Activated CD4-positive, CD25-positive, alpha-beta regulatory T cell treated with anti-CD3 and anti-CD28 coated beads, Interleukin-2, amount 50 U/mL, for 16 hours (primary cell): Measurements from ENCODE around the gene ALOX5AP.

Experiments used
- DNase-seq: peaks from one replicate; pipeline ENCODE4 v3.0.0-alpha.2; 2020; ENCODE audit warnings: low read depth, low spot score

Gene ALOX5AP

GRCh38 chr13:30735025-30735871 lies at the start of gene ALOX5AP:
ALOX5AP (plus strand) TSS chr13:30735543; CDS start chr13:30735606, 63 bp downstream.
- DNase-seq, result no peak

DNA sequence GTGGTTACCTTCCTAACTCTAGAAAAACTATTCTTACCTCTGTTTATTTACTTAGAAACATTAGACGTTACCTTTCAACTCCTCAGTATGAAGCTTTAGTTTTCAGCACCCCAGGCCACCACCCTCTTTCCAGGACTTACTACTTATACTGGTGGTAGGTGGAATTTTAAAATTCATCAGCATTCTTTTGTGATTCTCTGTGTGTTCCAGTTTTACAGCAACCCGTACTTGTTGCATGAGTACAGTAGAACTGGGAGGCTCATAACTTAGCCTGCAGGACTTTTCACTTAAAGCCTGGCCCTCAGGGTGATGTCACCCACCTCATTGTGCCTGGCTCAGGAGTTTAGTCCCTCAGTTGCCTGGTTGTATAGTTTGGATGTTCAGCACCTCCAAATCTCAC lies 49.4 kb upstream of the ALOX5AP start:
- no peak for DNase-seq

DNA sequence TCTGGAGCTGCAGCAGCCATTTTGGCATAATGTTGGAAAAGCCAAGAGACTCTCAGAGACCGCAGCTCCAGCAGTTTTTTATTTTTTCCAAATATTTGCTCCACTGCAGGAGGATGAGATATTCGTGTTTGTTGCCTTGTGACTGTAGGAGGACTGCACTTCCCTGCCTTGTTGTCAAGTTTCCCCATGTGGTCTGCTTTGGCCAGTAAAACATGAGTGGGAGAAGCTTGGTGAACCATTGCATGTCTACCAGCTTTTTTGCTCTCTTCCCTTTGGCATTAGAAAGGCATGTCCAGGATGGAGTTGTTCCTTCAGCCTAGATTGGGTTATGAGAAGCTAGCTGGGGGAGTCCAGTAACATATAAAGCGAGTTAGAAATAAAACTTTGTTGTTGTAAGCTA lies 47.7 kb upstream of the ALOX5AP start:
- no peak for DNase-seq

DNA sequence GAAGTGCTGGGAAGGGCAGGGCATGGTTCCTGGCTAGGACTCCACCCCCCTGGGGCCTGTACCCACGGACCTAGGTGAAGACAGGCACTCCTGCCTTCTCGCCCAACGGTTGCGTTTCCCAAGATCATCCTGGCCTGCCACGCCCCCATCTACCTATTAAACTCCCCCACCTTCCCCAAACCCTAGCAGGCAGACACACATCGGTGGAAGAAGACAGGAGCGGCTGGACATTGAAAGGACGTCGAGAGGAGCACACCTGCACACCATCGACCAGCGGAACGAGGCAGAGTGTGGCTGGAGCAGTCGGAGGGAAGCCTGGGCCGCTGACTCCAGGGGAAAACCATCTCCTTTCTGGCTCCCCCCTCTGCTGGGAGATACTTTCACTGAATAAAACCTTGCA lies 45.6 kb upstream of the ALOX5AP start:
- DNase-seq, result no peak

DNA sequence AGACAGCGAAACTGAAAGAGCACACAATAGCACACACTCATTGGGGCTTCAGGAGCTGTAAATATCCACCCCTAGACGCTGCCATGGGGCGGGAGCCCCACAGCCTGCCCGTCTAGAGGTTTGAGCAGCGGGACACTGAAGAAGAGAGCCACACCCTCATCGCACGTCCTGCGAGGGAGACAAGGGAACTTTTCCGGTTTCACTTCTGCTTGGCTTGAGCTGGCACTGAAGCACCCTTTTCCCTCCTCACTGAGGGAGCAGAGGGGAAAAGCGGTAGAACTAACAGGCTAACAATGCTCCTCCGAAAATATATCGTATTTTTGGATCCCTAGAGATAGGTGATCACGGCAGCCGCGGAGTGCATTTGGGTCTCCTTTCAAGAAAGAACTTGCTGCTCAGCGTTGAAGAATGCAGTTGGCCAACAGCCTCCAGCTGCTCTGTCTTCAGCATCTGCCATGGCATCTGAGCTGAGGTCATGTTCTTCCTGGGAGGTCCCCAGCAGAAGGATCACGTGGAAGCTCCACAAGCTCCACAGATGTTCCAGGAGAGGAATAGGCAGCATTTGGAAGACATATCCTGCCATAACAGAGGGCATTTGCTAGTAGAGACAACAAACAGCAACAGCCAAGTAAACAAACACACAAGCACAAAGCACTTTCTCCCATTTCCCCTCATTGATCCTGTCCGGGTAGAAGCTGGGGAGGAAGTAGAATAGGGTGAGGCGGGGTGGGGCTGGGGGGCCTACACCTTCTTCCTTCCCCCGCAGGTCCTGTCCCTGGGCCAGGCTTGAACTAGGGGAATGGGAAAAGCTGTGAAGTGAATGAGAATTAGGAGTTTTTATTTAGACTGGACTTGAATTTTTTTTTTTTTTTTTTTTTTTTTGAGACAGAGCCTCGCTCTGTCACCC lies 44.8 kb upstream of the ALOX5AP start:
- DNase-seq, result no peak

DNA sequence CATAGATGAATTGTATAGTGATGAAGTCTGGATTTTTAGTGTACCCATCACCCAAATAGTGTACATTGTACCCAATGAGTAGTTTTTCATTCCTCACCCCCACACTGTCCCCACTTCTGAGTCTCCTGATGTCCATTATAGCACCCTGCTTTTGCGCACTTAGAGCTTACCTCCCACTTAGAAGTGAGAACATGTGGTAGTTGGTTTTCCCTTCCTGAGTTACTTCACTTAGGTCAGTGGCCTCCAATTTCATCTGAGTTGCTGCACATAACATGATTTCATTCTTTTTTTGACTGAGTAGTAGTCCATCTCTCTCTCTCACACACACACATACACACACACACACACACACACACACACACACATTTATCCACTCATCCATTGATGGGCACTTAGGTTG lies 43.2 kb upstream of the ALOX5AP start:
- no peak for DNase-seq

- DNase-seq, result no peak
Measured at GRCh38 chr13:30696278-30697176, 38.8 kb upstream of the ALOX5AP start.

DNA sequence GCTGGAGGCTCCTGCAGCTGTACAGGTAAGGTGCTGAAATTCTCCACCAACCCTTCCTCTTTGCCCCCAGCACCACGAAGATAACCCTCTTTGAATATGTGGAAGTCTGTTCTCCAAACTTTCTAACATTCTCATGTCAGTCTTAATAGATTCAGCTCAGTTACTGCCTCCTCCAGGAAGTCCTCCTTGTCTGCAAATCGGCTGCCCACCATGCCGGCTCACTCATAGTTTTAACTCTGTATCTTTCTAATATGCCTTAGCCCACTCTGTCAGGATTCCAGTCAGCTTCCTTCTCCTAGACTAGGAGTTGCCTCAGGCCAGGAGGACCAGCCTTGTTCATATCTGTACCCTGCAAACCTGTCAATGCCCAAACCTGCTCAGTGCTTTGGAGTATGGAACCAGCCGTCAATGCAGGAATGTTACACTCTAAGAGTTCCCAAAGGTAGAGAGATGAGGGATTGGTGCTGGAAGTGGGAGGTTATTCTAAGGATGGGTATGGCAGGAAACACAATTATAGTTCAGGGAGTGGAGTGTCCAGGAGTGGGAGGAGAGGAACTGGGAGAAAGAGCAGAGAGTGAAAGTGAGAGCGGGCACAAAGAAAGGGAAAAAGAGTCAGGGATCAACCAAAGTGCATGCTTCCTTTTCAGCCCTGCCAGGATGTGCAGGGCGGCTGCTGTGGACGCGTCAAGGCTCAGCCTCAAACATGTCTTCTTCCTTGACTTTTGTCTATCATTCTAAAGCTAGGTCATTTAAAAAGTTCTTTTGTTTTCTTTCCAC lies 38.0 kb upstream of the ALOX5AP start:
- DNase-seq, result no peak

DNA sequence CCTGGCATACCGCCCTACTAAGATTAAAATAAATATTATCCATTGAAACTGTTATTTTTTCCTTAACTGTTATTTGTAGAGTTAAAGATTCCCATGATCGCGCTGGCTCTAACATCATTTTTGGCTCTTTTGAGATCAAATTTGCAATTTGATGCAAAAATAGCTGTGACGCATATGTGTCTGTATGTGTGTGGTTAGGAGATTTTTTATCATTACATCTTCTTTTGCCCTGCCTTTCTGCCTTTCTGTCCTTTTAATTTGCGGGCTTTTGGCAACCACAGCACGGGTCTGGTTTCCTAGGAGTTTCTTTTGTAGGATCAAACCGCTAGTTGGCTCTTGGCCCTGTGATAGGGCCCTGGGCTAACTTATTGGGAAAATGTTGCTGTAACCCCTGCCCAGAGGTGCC lies 37.3 kb upstream of the ALOX5AP start:
- no peak for DNase-seq

- DNase-seq, result no peak
Measured at GRCh38 chr13:30698488-30699005, 36.8 kb upstream of the ALOX5AP start.

DNA sequence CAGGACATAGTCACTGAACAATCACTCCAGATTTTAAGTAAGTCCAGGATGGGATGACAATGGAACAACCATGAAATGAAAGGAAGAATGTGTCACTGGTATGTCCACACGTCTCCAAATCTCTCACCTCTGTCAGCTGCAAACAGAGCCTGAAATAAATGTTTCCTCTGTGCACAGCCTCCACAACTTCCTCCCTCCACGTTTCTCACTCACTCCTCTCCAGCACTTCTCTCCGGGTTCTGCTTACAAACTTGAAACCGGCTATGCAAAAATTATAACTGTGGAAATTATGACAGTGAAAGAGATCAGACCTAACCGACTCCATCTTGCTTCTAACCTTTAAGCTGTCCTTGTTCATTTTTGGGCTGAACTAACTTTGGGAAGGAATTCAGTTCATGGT lies 35.0 kb upstream of the ALOX5AP start:
- DNase-seq, result no peak

DNA sequence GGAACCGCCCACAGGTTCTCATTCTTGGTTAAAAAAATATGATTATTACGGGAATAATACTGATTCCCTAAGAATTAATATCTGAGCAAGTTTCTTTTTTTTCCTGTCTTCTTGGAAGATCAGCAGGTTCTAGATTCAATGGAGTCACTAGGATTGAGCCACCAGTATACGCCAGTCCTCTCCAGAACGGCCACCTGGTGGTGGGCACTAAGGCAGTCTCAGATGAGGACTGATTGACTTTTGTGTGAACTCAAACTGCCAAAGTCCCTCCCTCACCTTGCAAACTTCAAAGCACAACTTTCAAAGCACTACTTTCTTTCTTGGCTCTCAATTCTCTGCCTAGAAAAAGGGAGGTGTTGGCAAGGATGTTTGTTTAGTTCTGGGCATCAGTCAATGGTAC lies 33.3 kb upstream of the ALOX5AP start:
- no peak for DNase-seq

DNA sequence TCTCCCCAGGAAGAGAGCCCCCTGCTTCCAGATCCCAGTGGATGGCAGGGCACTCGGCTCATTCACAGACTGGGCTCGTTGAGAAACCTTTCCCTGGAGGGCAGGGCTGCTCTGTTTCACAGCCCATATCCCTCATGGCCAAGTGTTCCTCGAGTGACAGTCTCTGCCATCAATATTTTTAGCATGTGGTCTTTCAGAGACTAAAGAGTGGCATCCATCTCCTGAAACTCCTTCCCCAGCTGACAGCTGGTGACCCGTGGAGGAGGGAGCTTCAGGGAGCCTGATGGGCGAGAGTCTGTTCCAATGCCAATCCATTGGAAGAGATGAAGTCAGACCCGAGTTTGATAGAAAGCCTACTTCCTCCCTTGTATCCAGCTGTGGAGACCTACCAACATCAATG lies 30.7 kb upstream of the ALOX5AP start:
- DNase-seq, result no peak

DNA sequence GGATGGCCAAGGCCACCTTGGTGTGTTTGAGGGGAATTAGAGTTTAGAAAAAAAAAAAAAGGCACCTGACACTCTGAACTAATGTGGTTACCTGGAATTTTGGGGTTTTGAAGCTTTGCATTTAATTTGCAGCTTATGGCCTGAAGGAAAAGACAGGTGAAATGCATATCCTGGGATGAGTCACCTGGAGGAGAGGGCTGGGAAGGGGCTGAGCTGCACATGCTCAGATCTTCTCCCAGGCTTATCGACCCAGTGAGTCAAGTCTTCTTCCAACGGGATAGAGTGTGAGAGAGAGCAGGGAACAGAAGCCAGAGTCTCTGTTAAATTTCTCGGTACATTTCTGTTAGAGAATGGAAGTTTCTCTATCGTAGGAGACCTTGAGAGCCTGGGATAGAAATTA lies 29.7 kb upstream of the ALOX5AP start:
- no peak for DNase-seq

DNA sequence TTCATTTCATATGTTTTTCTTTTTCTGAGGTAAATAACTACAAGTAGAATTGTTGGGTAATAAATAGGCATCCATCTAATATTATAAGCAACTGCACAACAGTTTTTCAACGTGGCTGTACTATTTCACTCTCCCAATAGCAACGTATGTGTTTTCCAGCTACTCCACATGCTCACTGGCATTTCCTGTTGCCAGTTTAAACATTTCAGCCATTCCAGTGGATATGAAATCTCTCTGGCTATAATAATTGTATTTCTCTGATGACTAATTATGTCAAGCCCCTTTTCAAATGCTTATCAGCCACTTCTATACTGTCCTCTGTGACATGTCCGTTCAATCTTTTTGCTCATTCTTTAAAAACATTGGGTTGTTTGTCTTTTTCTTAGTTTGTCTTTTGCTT lies 26.8 kb upstream of the ALOX5AP start:
- DNase-seq, result no peak

GRCh38 chr13:30710442-30710841 lies 24.9 kb upstream of the ALOX5AP start:
- DNase-seq, result no peak

DNA sequence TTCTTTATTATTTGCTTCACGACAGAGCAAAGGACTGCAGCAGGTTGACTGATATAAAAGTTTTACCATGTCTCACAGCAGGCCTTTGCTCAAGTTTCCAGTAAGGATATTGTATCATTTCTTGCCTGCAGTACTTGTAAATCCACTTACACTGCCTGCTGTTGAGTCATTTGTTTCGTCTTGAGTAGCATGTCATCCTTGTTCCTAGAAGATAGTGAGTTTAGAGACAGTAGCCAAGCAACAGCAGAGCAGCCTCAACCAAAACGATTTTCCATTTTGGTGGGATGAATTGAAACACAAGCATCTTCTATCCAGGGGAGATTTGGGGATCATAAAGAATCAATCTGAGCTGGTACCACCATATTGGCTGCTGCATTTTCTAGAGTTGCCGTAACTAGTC lies 24.0 kb upstream of the ALOX5AP start:
- no peak for DNase-seq

DNA sequence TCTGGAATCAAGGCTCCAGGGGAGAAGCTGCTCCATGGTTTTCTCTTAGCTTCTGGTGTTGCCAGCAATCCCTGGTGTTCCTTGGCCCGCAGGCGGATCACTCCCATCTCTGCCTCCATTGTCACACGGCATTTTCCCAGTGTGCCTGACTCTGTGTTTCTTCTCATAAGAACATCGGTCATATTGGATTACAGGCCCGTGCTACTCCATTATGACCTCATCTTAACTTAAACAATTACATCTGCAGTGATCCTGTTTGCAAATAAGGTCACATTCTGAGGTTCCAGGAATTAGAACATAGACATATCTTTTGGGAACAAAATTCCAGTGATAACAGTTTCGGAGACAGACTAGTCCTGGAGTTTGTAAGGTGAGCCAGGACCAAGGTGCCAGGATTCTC lies 23.5 kb upstream of the ALOX5AP start:
- DNase-seq, result no peak

- no peak for DNase-seq
Measured at GRCh38 chr13:30712536-30713532, 22.5 kb upstream of the ALOX5AP start.
